ENCODE results near the gene THRA.

THRA gene

GRCh38 chr17:40086150-40087044 is 23.6 kb downstream of the THRA start:
- no peak overlapping the region for H3K4me3 ChIP-seq (ENCODE audit: low read depth, low read length)
- peak; percentile 58 for DNase-seq (ENCODE audit: low read depth)
- TF ChIP-seq CTCF (IDR thresholded peaks at IDR 0.05; ENCODE audit: insufficient read depth, low read depth, low read length, missing control alignments) = peak; percentile 83

- TF ChIP-seq CTCF (IDR thresholded peaks at IDR 0.05; ENCODE audit: insufficient read depth, low read depth, low read length, missing control alignments) = no peak
- no peak for DNase-seq (ENCODE audit: low read depth)
- H3K4me3 ChIP-seq (ENCODE audit: low read depth, low read length) = no peak overlapping the region
Measured at GRCh38 chr17:40087049-40087794, 24.5 kb downstream of the THRA start.

GRCh38 chr17:40087903-40088718 is 25.3 kb downstream of the THRA start:
- H3K4me3 ChIP-seq (ENCODE audit: low read depth, low read length) = no peak overlapping the region
- no peak for TF ChIP-seq CTCF (IDR thresholded peaks at IDR 0.05; ENCODE audit: insufficient read depth, low read depth, low read length, missing control alignments)
- DNase-seq (ENCODE audit: low read depth) = no peak

- no peak overlapping the region for H3K4me3 ChIP-seq (ENCODE audit: low read depth, low read length)
- DNase-seq (ENCODE audit: low read depth) = no peak
- no peak for TF ChIP-seq CTCF (IDR thresholded peaks at IDR 0.05; ENCODE audit: insufficient read depth, low read depth, low read length, missing control alignments)
Measured at GRCh38 chr17:40089077-40089895, 26.5 kb downstream of the THRA start.

- no peak overlapping the region for H3K4me3 ChIP-seq (ENCODE audit: low read depth, low read length)
- DNase-seq (ENCODE audit: low read depth) = no peak
- TF ChIP-seq CTCF (IDR thresholded peaks at IDR 0.05; ENCODE audit: insufficient read depth, low read depth, low read length, missing control alignments) = no peak
Measured at GRCh38 chr17:40090237-40091119, 27.7 kb downstream of the THRA start.
